Aorta (tissue), 5 donors: ENCODE results near the gene CLTCL1. TPM values are rescaled to one million over a fixed set of nuclear protein-coding genes. Genes with fewer than 3 reads are reported as not detected.
"Not testable (repeated sequence)": the region's sequence is repeated elsewhere in the genome, so short reads cannot be mapped to it uniquely, and the experiment has no call there.

Experiments used
- ATAC-seq: fragments of 200-7000 bp; cut with Tn5 transposase; one replicate; pipeline ENCODE4 v1.9.1; 2022; ENCODE audit warnings: moderate library complexity; ENCODE audit not compliant: low FRiP score
- DNase-seq, 2 donors: peaks; one replicate each; pipeline ENCODE4 v3.0.0-alpha.2; 2020
- H3K27ac ChIP-seq, 2 donors: one replicate each; pipeline ENCODE4 v1.5.1; 2013; ENCODE audit warnings: low read length in 2 of 2, mild to moderate bottlenecking in 2 of 2, moderate library complexity in 2 of 2, control low read depth in 1 of 2, inconsistent platforms in 1 of 2, low read depth in 1 of 2
- H3K27me3 ChIP-seq, 2 donors: one replicate each; pipeline ENCODE4 v1.6.1; 2013; ENCODE audit warnings: control low read depth in 1 of 2, low read length in 1 of 2, mild to moderate bottlenecking in 1 of 2, moderate library complexity in 1 of 2; ENCODE audit not compliant: insufficient read depth in 2 of 2, control insufficient read depth in 1 of 2
- H3K36me3 ChIP-seq, 2 donors: one replicate each; pipeline ENCODE4 v1.6.1; 2013; ENCODE audit warnings: control low read depth in 1 of 2, low read length in 1 of 2, mild to moderate bottlenecking in 1 of 2; ENCODE audit not compliant: insufficient read depth in 2 of 2, control insufficient read depth in 1 of 2
- H3K4me1 ChIP-seq, 2 donors: one replicate each; pipeline ENCODE4 v1.6.1; 2013; ENCODE audit warnings: low read length in 2 of 2, control low read depth in 1 of 2, mild to moderate bottlenecking in 1 of 2, moderate library complexity in 1 of 2; ENCODE audit not compliant: insufficient read depth in 2 of 2, control insufficient read depth in 1 of 2
- H3K4me3 ChIP-seq, 2 donors: one replicate each; pipeline ENCODE4 v1.5.1; 2013; ENCODE audit warnings: low read length in 2 of 2, control low read depth in 1 of 2, mild to moderate bottlenecking in 1 of 2
- H3K9me3 ChIP-seq: one replicate; pipeline ENCODE4 v1.6.1; 2013; ENCODE audit warnings: mild to moderate bottlenecking, low read length; ENCODE audit not compliant: control insufficient read depth
- WGBS, 2 donors: extraction: QIAGEN DNeasy Blood & Tissue Kit; methylation state at CpG; one replicate each; pipeline ENCODE4 v1.1.7; 2013; 5-methylcytosine and 5-hydroxymethylcytosine counted together
- intact Hi-C, 2 donors: fragments of 100-400 bp; cut with DNase I; formaldehyde crosslinking; loops; one replicate each; pipeline versions ENCODE4 v1.14.2 to v1.15.0; 2022
- polyA plus RNA-seq, 2 donors: library from polyadenylated mRNA; stranded (reverse); fragments of 200-250 nt; gene quantifications; one replicate each; pipeline ENCODE4 v1.2.3, GENCODE V29; 2013
- total RNA-seq, 2 donors: library from RNA; stranded (reverse); fragmentation: NEBNext Ultra II Directional; extraction: Animal tissue kit (Norgen Biotek cat#: 25700); gene quantifications; one replicate each; pipeline ENCODE4 v1.2.1, GENCODE V29; 2021
- donor health status: healthy with polysubstance abuse.
- donor health status: Bipolar disorder and iron deficiency.
- donor health status: DM: no; HTN: no; CAD: no.
- donor health status: DM: no; HTN: no; CAD: no.
- donor health status: DM: yes; HTN: yes; CAD: no.

The CLTCL1 gene
- total and polyA plus RNA-seq, 4 donors: 0.25 to 8.1 (median 7.0) TPM

GRCh38 chr22:19266547-19267086, 24.9 kb downstream of the CLTCL1 start:
- Histone ChIP-seq H3K27ac (no peak overlapping the region), H3K9me3 (no peaks in the 10 kb centered on the region), H3K4me3 (no peak overlapping the region), H3K27me3 (no peaks in the 10 kb centered on the region), H3K4me1 (no peaks in the 10 kb centered on the region), H3K36me3 (no peaks in the 10 kb centered on the region)
- DNase-seq: no peak
- 96 to 98% methylated on average over 2 of the region's 2 CpGs for WGBS, 2 donors
- ATAC-seq: no peak
- intact Hi-C loops: no loop called here

DNA sequence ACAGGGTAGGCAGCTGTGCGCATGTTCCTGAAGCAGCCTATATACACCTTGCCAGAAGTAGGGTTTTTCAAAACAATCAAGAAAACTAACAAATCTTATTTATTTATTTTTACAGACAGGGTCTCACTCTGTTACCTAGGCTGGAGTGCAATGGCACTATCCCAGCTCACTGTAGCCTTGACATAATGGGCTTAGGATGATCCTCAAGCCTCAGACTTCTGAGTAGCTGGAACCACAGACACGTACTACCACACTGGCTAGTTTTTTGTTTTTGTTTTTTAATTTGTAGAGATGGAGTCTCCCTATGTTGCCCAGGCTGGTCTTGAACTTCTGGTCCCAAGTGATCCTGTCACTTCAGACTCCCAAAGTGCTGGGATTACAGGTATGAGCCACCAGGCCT, 25.7 kb downstream of the CLTCL1 start:
- no peaks in the 10 kb centered on the region for H3K4me1 ChIP-seq
- H3K36me3 ChIP-seq: no peaks in the 10 kb centered on the region
- no peak for DNase-seq
- ATAC-seq: no peak
- no peak overlapping the region for H3K4me3 ChIP-seq
- intact Hi-C loops: no loop called here
- WGBS, 2 donors: 96 to 100% methylated on average over 2 of the region's 2 CpGs
- no peaks in the 10 kb centered on the region for H3K27me3 ChIP-seq
- H3K9me3 ChIP-seq: no peaks in the 10 kb centered on the region
- no peak overlapping the region for H3K27ac ChIP-seq

GRCh38 chr22:19260804-19261203, 30.7 kb downstream of the CLTCL1 start:
- intact Hi-C loops: no loop called here
- H3K4me3 ChIP-seq: no peak overlapping the region
- H3K27me3 ChIP-seq: no peaks in the 10 kb centered on the region
- WGBS, 2 donors: 90 to 98% methylated on average over 6 of the region's 6 CpGs
- H3K27ac ChIP-seq: no peak overlapping the region
- ATAC-seq (no peak), DNase-seq (no peak)
- no peaks in the 10 kb centered on the region for H3K4me1 ChIP-seq
- no peaks in the 10 kb centered on the region for H3K9me3 ChIP-seq
- H3K36me3 ChIP-seq: no peaks in the 10 kb centered on the region

DNA sequence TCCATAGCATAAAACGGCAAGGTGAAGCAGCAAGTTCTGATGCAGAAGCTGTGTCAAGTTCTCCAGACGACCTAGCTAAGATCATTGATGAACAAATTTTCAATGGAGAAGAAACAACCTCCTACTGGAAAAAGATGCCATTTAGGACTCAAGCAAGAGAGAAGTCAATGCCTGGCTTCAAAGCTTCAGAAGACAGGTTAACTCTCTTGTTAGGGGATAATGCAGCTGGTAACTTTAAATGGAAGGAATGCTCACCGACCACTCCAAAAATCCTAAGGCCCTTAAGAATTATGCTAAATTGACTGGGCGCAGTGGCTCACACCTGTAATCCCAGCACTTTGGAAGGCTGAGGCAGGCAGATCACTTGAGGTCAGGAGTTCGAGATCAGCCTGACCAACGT, 31.3 kb downstream of the CLTCL1 start:
- H3K4me1 ChIP-seq: no peaks in the 10 kb centered on the region
- no peak overlapping the region for H3K27ac ChIP-seq
- DNase-seq (no peak), ATAC-seq (no peak)
- H3K4me3 ChIP-seq: no peak overlapping the region
- intact Hi-C loops: no loop called here
- H3K27me3 ChIP-seq: no peaks in the 10 kb centered on the region
- H3K36me3 ChIP-seq: no peaks in the 10 kb centered on the region
- no peaks in the 10 kb centered on the region for H3K9me3 ChIP-seq
- WGBS, 2 donors: 83 to 95% methylated on average over 6 of the region's 6 CpGs

GRCh38 chr22:19258968-19259288, 32.6 kb downstream of the CLTCL1 start:
- H3K4me1 ChIP-seq, H3K36me3 ChIP-seq, intact Hi-C loops, H3K9me3 ChIP-seq, H3K4me3 ChIP-seq, H3K27me3 ChIP-seq, H3K27ac ChIP-seq, ATAC-seq, DNase-seq: not testable (repeated sequence)
- WGBS, 2 donors: 94 to 95% methylated on average over 4 of the region's 4 CpGs

- Histone ChIP-seq H3K4me3 (no peak overlapping the region), H3K4me1 (no peaks in the 10 kb centered on the region), H3K9me3 (no peaks in the 10 kb centered on the region), H3K27me3 (no peaks in the 10 kb centered on the region), H3K36me3 (peaks cover 0 to 3% of the 10 kb centered on the region in 2 donors), H3K27ac (no peak overlapping the region)
- WGBS, 2 donors: 94 to 97% methylated on average over 7 of the region's 7 CpGs
- no peak for DNase-seq
- intact Hi-C loops: no loop called here
- no peak for ATAC-seq
These were observed 33.1 kb downstream of the CLTCL1 start for GRCh38 chr22:19258371-19258770.

GRCh38 chr22:19256362-19256761, 35.2 kb downstream of the CLTCL1 start:
- DNase-seq, ATAC-seq, H3K4me3 ChIP-seq, intact Hi-C loops, H3K27me3 ChIP-seq, H3K9me3 ChIP-seq, H3K27ac ChIP-seq, H3K36me3 ChIP-seq, H3K4me1 ChIP-seq: not testable (repeated sequence)
- WGBS, 2 donors: 96 to 97% methylated on average over 8 of the region's 8 CpGs

- DNase-seq: no peak
- Histone ChIP-seq H3K9me3 (no peaks in the 10 kb centered on the region), H3K4me1 (no peaks in the 10 kb centered on the region), H3K36me3 (peaks cover 0 to 3% of the 10 kb centered on the region in 2 donors), H3K27ac (no peak overlapping the region), H3K4me3 (no peak overlapping the region), H3K27me3 (no peaks in the 10 kb centered on the region)
- 95% methylated on average over 12 of the region's 12 CpGs for WGBS, 2 donors
- intact Hi-C loops: no loop called here
- ATAC-seq: no peak
These were observed 38.4 kb downstream of the CLTCL1 start for GRCh38 chr22:19253143-19253542.

GRCh38 chr22:19244600-19245352, 46.7 kb downstream of the CLTCL1 start:
- Histone ChIP-seq H3K27me3 (no peaks in the 10 kb centered on the region), H3K4me1 (no peaks in the 10 kb centered on the region), H3K4me3 (no peak overlapping the region), H3K27ac (no peak overlapping the region), H3K36me3 (no peaks in the 10 kb centered on the region), H3K9me3 (no peaks in the 10 kb centered on the region)
- 91 to 94% methylated on average over 10 of the region's 10 CpGs for WGBS, 2 donors
- intact Hi-C loops: loop anchor here in 1 of 2 donors (5.0 kb wide), 1 partner anchor 38 kb away; no protein-coding TSS in a partner anchor
- DNase-seq: no peak
- no peak for ATAC-seq
